ENCODE measurements around the gene PLEKHG2.
A peak's percentile ranks its signal among the peaks of the same experiment; 100 is the strongest.

PLEKHG2 gene

GRCh38 chr19:39411081-39411831 is 1.2 kb upstream of the PLEKHG2 start:
- Histone ChIP-seq H3K4me1 (ENCODE audit: insufficient read depth, low read length, poor library complexity, severe bottlenecking) (peaks cover 44% of the 10 kb centered on the region), H3K9ac (ENCODE audit: low read depth, low read length, poor library complexity, severe bottlenecking) (peak overlapping the region; percentile 94), H3K9me3 (ENCODE audit: insufficient read depth, low read depth, low read length) (no peaks in the 10 kb centered on the region), H3K9me2 (replicated peaks; ENCODE audit: low read depth, low read length) (no peaks in the 10 kb centered on the region), H3K79me2 (ENCODE audit: insufficient read depth, low read length) (peaks cover 76% of the 10 kb centered on the region), H3K4me2 (ENCODE audit: low read depth, low read length, poor library complexity, severe bottlenecking) (peak overlapping the region; percentile 97), H4K20me1 (ENCODE audit: insufficient read depth, low read length, poor library complexity, severe bottlenecking) (peaks cover 48% of the 10 kb centered on the region), H3K36me3 (ENCODE audit: insufficient read depth, low read length) (no peaks in the 10 kb centered on the region; the same call in 1 of the 2 replicates), H3F3A (ENCODE audit: low read depth) (peaks cover 3% of the 10 kb centered on the region), H3K4me3 (ENCODE audit: low read length, poor library complexity, severe bottlenecking) (peak overlapping the region; percentile 93), H2AFZ (ENCODE audit: low read length) (no peak overlapping the region), H3K27me3 (ENCODE audit: insufficient read depth, low read length, poor library complexity, severe bottlenecking) (peaks cover 5% of the 10 kb centered on the region)
- TF ChIP-seq CTCF (conservative IDR thresholded peaks at IDR 0.05; ENCODE audit: low read length) (no peak), EZH2phosphoT487 (IDR thresholded peaks at IDR 0.05; ENCODE audit: borderline replicate concordance) (no peak)

DNA sequence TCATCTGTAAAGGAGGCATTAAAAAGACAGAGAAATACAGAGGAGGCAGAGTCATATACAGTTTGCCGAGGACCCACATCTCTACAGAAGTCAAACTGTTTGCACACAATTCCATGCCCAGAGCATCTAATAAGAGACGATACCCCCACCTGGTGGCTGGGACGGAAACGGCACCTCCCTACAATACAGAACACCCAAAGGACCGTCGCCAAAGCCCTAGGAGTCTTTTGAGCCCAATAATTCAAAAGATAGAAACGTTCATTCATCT is 703 bp upstream of the PLEKHG2 start:
- TF ChIP-seq EZH2phosphoT487 (IDR thresholded peaks at IDR 0.05; ENCODE audit: borderline replicate concordance) (no peak), CTCF (conservative IDR thresholded peaks at IDR 0.05; ENCODE audit: low read length) (peak; percentile 99)
- no peak overlapping the region for H2AFZ ChIP-seq (ENCODE audit: low read length)
- H3K4me1 ChIP-seq (ENCODE audit: insufficient read depth, low read length, poor library complexity, severe bottlenecking) = peaks cover 45% of the 10 kb centered on the region
- H3K27me3 ChIP-seq (ENCODE audit: insufficient read depth, low read length, poor library complexity, severe bottlenecking) = peaks cover 5% of the 10 kb centered on the region
- H3K4me2 ChIP-seq (ENCODE audit: low read depth, low read length, poor library complexity, severe bottlenecking) = peak overlapping the region; percentile 97
- peak overlapping the region; percentile 94 for H3K9ac ChIP-seq (ENCODE audit: low read depth, low read length, poor library complexity, severe bottlenecking)
- H4K20me1 ChIP-seq (ENCODE audit: insufficient read depth, low read length, poor library complexity, severe bottlenecking) = peaks cover 49% of the 10 kb centered on the region
- no peaks in the 10 kb centered on the region for H3K9me2 ChIP-seq (replicated peaks; ENCODE audit: low read depth, low read length)
- peaks cover 3% of the 10 kb centered on the region for H3F3A ChIP-seq (ENCODE audit: low read depth)
- peak overlapping the region; percentile 93 for H3K4me3 ChIP-seq (ENCODE audit: low read length, poor library complexity, severe bottlenecking)
- H3K79me2 ChIP-seq (ENCODE audit: insufficient read depth, low read length) = peaks cover 81% of the 10 kb centered on the region
- no peaks in the 10 kb centered on the region for H3K9me3 ChIP-seq (ENCODE audit: insufficient read depth, low read depth, low read length)
- H3K36me3 ChIP-seq (ENCODE audit: insufficient read depth, low read length) = no peaks in the 10 kb centered on the region; the same call in 1 of the 2 replicates

DNA sequence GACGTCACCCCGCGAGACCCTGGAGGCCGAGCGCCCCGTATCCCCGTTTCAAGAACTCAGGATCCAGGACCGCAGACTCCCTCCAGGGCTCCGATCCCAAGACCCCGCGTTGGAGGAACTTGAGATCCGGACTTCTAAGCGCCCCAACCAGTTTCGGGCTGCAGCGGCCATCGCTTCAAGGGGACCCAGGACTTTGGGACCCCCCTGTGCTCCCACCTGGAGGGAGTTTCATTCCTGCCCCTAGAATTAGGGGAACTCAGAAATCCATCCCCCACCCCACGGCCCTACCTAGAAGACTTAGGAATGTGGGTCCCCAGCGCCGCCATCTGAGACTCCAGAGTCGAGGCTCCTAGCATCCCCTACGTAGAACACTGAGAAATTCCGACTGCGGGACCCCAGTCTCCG is 400 bp downstream of the PLEKHG2 start:
- Histone ChIP-seq H3F3A (ENCODE audit: low read depth) (no peaks in the 10 kb centered on the region), H3K4me2 (ENCODE audit: low read depth, low read length, poor library complexity, severe bottlenecking) (peak overlapping the region; percentile 80), H3K36me3 (ENCODE audit: insufficient read depth, low read length) (no peaks in the 10 kb centered on the region; the same call in 1 of the 2 replicates), H4K20me1 (ENCODE audit: insufficient read depth, low read length, poor library complexity, severe bottlenecking) (peaks cover 42% of the 10 kb centered on the region), H3K9me2 (replicated peaks; ENCODE audit: low read depth, low read length) (no peaks in the 10 kb centered on the region), H3K79me2 (ENCODE audit: insufficient read depth, low read length) (peaks cover 76% of the 10 kb centered on the region), H3K4me1 (ENCODE audit: insufficient read depth, low read length, poor library complexity, severe bottlenecking) (peaks cover 40% of the 10 kb centered on the region), H3K9ac (ENCODE audit: low read depth, low read length, poor library complexity, severe bottlenecking) (peak overlapping the region; percentile 98), H3K9me3 (ENCODE audit: insufficient read depth, low read depth, low read length) (no peaks in the 10 kb centered on the region), H3K4me3 (ENCODE audit: low read length, poor library complexity, severe bottlenecking) (peak overlapping the region; percentile 90), H2AFZ (ENCODE audit: low read length) (peak overlapping the region; percentile 76; the same call in 1 of the 2 replicates), H3K27me3 (ENCODE audit: insufficient read depth, low read length, poor library complexity, severe bottlenecking) (peaks cover 5% of the 10 kb centered on the region)
- TF ChIP-seq EZH2phosphoT487 (IDR thresholded peaks at IDR 0.05; ENCODE audit: borderline replicate concordance) (no peak), CTCF (conservative IDR thresholded peaks at IDR 0.05; ENCODE audit: low read length) (no peak; the same call in 1 of the 2 replicates)

All from Loucy (cell line).